H1 (cell line): Measurements from ENCODE around the gene CREBL2. TPM values are rescaled to one million over a fixed set of nuclear protein-coding genes. Genes with fewer than 3 reads are reported as not detected.

Experiments used
- CTCF ChIA-PET: fragments of 300-600 bp; sonication (Branson Sonifier 250); formaldehyde crosslinking; loops from one replicate; lab custom pipeline; 2021; ENCODE audit not compliant: partially characterized antibody; lab: Charles Lee
- POLR2A ChIA-PET: fragments of 300-600 bp; sonication (Branson Sonifier 250); formaldehyde crosslinking; loops from one replicate; lab custom pipeline; 2021; ENCODE audit warnings: inconsistent platforms; ENCODE audit not compliant: partially characterized antibody; lab: Charles Lee
- DNase-seq, 2 experiments: peaks; one replicate each; pipeline versions ENCODE4 v3.0.0 to v3.0.0-alpha.2; 2010 to 2022; ENCODE audit warnings: low spot score in 2 of 2, low read depth in 1 of 2, mixed read lengths in 1 of 2
- FAIRE-seq: peaks from 2 replicates; lab custom pipeline; 2011; peaks lifted over from hg19 to GRCh38; lab: Jason Lieb, UNC
- H2AFZ ChIP-seq: 2 replicates; pipeline ENCODE4 v1.8.1; 2012; ENCODE audit warnings: low read length, inconsistent platforms
- H2AK5ac ChIP-seq: 2 replicates; pipeline ENCODE4 v1.6.1; 2013; ENCODE audit warnings: low read depth, low read length
- H2BK120ac ChIP-seq: replicated peaks from 2 replicates; pipeline ENCODE3; 2013; ENCODE audit warnings: low read depth, low read length, inconsistent platforms
- H2BK12ac ChIP-seq: 2 replicates; pipeline ENCODE4 v1.6.1; 2013; ENCODE audit warnings: low read depth, low read length
- H2BK15ac ChIP-seq: 2 replicates; pipeline ENCODE4 v1.6.1; 2013; ENCODE audit warnings: low read length
- H2BK20ac ChIP-seq: 2 replicates; pipeline ENCODE4 v1.6.1; 2013; ENCODE audit warnings: low read length
- H2BK5ac ChIP-seq: 2 replicates; pipeline ENCODE4 v1.6.1; 2013; ENCODE audit warnings: low read depth, low read length
- H3K14ac ChIP-seq: 2 replicates; pipeline ENCODE4 v1.6.1; 2013; ENCODE audit warnings: inconsistent platforms; ENCODE audit not compliant: insufficient read length
- H3K18ac ChIP-seq: 2 replicates; pipeline ENCODE4 v1.6.1; 2013; ENCODE audit warnings: low read length; ENCODE audit errors: extremely low read depth
- H3K23ac ChIP-seq: 2 replicates; pipeline ENCODE4 v1.6.1; 2013; ENCODE audit warnings: inconsistent platforms; ENCODE audit not compliant: insufficient read length
- H3K23me2 ChIP-seq: 2 replicates; pipeline ENCODE4 v1.6.1; 2013; ENCODE audit warnings: low read depth, low read length
- H3K27ac ChIP-seq: 2 replicates; pipeline ENCODE4 v1.6.1; 2011; ENCODE audit warnings: low read depth, low read length, inconsistent platforms
- H3K27me3 ChIP-seq, 4 experiments: replicated peaks in 1 of 4; 1 replicate in 1 of 4; 2 replicates in 3 of 4; pipeline versions ENCODE4 v1.6.1 to v1.8.1; 2011 to 2013; ENCODE audit warnings: low read length in 3 of 4, mild to moderate bottlenecking in 3 of 4, inconsistent platforms in 2 of 4, mixed read lengths in 2 of 4, moderate library complexity in 1 of 4; ENCODE audit not compliant: control insufficient read depth in 3 of 4, insufficient read depth in 3 of 4; ENCODE audit errors: extremely low read depth in 1 of 4
- H3K36me3 ChIP-seq, 4 experiments: 2 replicates each; pipeline versions ENCODE4 v1.6.1 to v1.8.1; 2011 to 2013; ENCODE audit warnings: mild to moderate bottlenecking in 4 of 4, low read length in 3 of 4, moderate library complexity in 2 of 4, control low read depth in 1 of 4, inconsistent platforms in 1 of 4; ENCODE audit not compliant: insufficient read depth in 4 of 4, control insufficient read depth in 2 of 4
- H3K4ac ChIP-seq: replicated peaks from 2 replicates; pipeline ENCODE3; 2013; ENCODE audit warnings: low read length, low read depth, mixed read lengths, inconsistent platforms; ENCODE audit not compliant: insufficient read length
- H3K4me1 ChIP-seq, 4 experiments: replicated peaks in 1 of 4; 1 replicate in 1 of 4; 2 replicates in 3 of 4; pipeline versions ENCODE4 v1.6.1 to v1.8.1; 2011 to 2013; ENCODE audit warnings: low read length in 3 of 4, inconsistent platforms in 2 of 4, mixed read lengths in 1 of 4; ENCODE audit not compliant: insufficient read depth in 4 of 4, control insufficient read depth in 3 of 4
- H3K4me2 ChIP-seq, 2 experiments: 2 replicates each; pipeline versions ENCODE4 v1.6.1 to v1.8.1; 2011 to 2013; ENCODE audit warnings: low read depth in 2 of 2, low read length in 2 of 2, control low read depth in 1 of 2, inconsistent platforms in 1 of 2, mild to moderate bottlenecking in 1 of 2; ENCODE audit not compliant: insufficient read depth in 1 of 2
- H3K4me3 ChIP-seq, 4 experiments: fragments of 200-600, 300-600 bp in 1 of 4; sonication (generic), shearing (Covaris generic), sonication (Bioruptor Twin) in 1 of 4; 2 replicates each; pipeline versions ENCODE4 v1.5.1 to v1.8.1; 2011 to 2016; ENCODE audit warnings: low read length in 4 of 4, low read depth in 3 of 4, control low read depth in 2 of 4, inconsistent platforms in 2 of 4, mild to moderate bottlenecking in 2 of 4, mixed read lengths in 1 of 4, moderate library complexity in 1 of 4; ENCODE audit not compliant: insufficient read depth in 2 of 4; ENCODE audit errors: extremely low read depth in 1 of 4
- H3K56ac ChIP-seq: replicated peaks from 2 replicates; pipeline ENCODE3; 2013; ENCODE audit warnings: low read depth, mild to moderate bottlenecking, mixed read lengths, low read length, inconsistent platforms; ENCODE audit not compliant: insufficient read length
- H3K79me1 ChIP-seq: 2 replicates; pipeline ENCODE4 v1.6.1; 2013; ENCODE audit warnings: low read depth, low read length, control low read depth
- H3K79me2 ChIP-seq, 2 experiments: 2 replicates each; pipeline versions ENCODE4 v1.6.1 to v1.8.1; 2012 to 2013; ENCODE audit warnings: low read length in 2 of 2, mild to moderate bottlenecking in 2 of 2, inconsistent platforms in 1 of 2; ENCODE audit not compliant: insufficient read depth in 2 of 2, control insufficient read depth in 1 of 2
- H3K9ac ChIP-seq, 4 experiments: replicated peaks in 1 of 4; 1 replicate in 1 of 4; 2 replicates in 3 of 4; pipeline versions ENCODE4 v1.6.1 to v1.8.1; 2011 to 2013; ENCODE audit warnings: low read depth in 3 of 4, low read length in 3 of 4, control low read depth in 2 of 4, mild to moderate bottlenecking in 2 of 4, moderate library complexity in 2 of 4, inconsistent platforms in 1 of 4; ENCODE audit errors: extremely low read depth in 1 of 4
- H3K9me3 ChIP-seq, 2 experiments: 2 replicates each; pipeline versions ENCODE4 v1.6.1 to v1.8.1; 2012 to 2013; ENCODE audit warnings: mild to moderate bottlenecking in 2 of 2, moderate library complexity in 2 of 2, control low read depth in 1 of 2, inconsistent platforms in 1 of 2, low read depth in 1 of 2, low read length in 1 of 2, mixed read lengths in 1 of 2; ENCODE audit not compliant: insufficient read depth in 2 of 2
- H4K20me1 ChIP-seq, 2 experiments: replicated peaks in 1 of 2; 2 replicates each; pipeline versions ENCODE3 to v1.8.1; 2011 to 2013; ENCODE audit warnings: inconsistent platforms in 2 of 2, low read length in 2 of 2, mild to moderate bottlenecking in 1 of 2; ENCODE audit not compliant: insufficient read depth in 2 of 2, control insufficient read depth in 1 of 2
- H4K5ac ChIP-seq: 2 replicates; pipeline ENCODE4 v1.6.1; 2013; ENCODE audit warnings: low read length, low read depth, mixed read lengths, inconsistent platforms; ENCODE audit not compliant: insufficient read length
- H4K8ac ChIP-seq: 2 replicates; pipeline ENCODE4 v1.8.0; 2013; ENCODE audit warnings: mild to moderate bottlenecking, moderate library complexity, low read length, inconsistent platforms; ENCODE audit not compliant: insufficient read depth; ENCODE audit errors: extremely low read depth
- H4K91ac ChIP-seq: replicated peaks from 2 replicates; pipeline ENCODE3; 2013; ENCODE audit warnings: low read length, mixed read lengths, inconsistent platforms; ENCODE audit not compliant: insufficient read length
- ATF2 ChIP-seq: IDR thresholded peaks from 2 replicates; pipeline ENCODE4 v1.6.1; 2012; ENCODE audit warnings: low read length, inconsistent platforms
- BACH1 ChIP-seq: IDR thresholded peaks from 2 replicates; pipeline ENCODE4 v1.6.1; 2012; ENCODE audit warnings: low read length, improper control_type of control experiment
- CHD1 ChIP-seq: IDR thresholded peaks from 2 replicates; pipeline ENCODE4 v1.6.1; 2012; ENCODE audit warnings: low read depth, low read length, improper control_type of control experiment
- EGR1 ChIP-seq: IDR thresholded peaks from 2 replicates; pipeline ENCODE4 v1.6.1; 2011; ENCODE audit warnings: low read depth, low read length, borderline replicate concordance
- RNF2 ChIP-seq: fragments of 200-900, 300-1000 bp; sonication (generic); IDR thresholded peaks from 2 replicates; pipeline ENCODE4 v1.7.1; 2016; ENCODE audit warnings: borderline replicate concordance, low read depth, mild to moderate bottlenecking, antibody characterized with exemption, low read length; ENCODE audit not compliant: poor library complexity, severe bottlenecking; ENCODE audit errors: missing control alignments
- SP2 ChIP-seq: IDR thresholded peaks from 2 replicates; pipeline ENCODE4 v1.6.1; 2012; ENCODE audit warnings: mild to moderate bottlenecking, low read length, inconsistent platforms
- polyA plus RNA-seq, 7 experiments: library from polyadenylated mRNA; depleted of rRNA in 3 of 7; stranded (reverse) in 5 of 7; unstranded in 2 of 7; fragments of >200 nt in 5 of 7; fragments of 200-250 nt in 2 of 7; gene quantifications; 1 replicate in 5 of 7; 2 replicates in 1 of 7; 4 replicates in 1 of 7; pipeline versions ENCODE4 v1.2.1 to v1.2.3, GENCODE V29; 2011 to 2013; ENCODE audit warnings: missing spikeins in 2 of 7, mixed read lengths in 2 of 7
- total RNA-seq: library from RNA; stranded (reverse); fragmentation: NEBNext Ultra II Directional; extraction: Animal tissue kit (Norgen Biotek cat#: 25700); gene quantifications from 2 replicates; pipeline ENCODE4 v1.2.1, GENCODE V29; 2021

CREBL2 gene
- total and polyA plus RNA-seq, 2 of the 8 experiments (the other 6 are each of a cell fraction or from before 2014, with no cell fraction given) = 9.8 to 18.3 TPM

GRCh38 chr12:12686925-12687324 lies 75.2 kb downstream of the CREBL2 start:
- Histone ChIP-seq H2AK5ac (no peak overlapping the region), H2BK5ac (no peak overlapping the region), H3K4me3 (no peak overlapping the region), H3K56ac (no peak overlapping the region), H3K36me3 (no peaks in the 10 kb centered on the region), H3K14ac (no peak overlapping the region), H3K18ac (no peak overlapping the region), H3K23ac (no peak overlapping the region), H3K4ac (no peak overlapping the region), H3K79me2 (peaks cover 0 to 23% of the 10 kb centered on the region in 2 experiments; a peak in 2 of 4 replicates), H3K27me3 (no peaks in the 10 kb centered on the region), H3K9me3 (no peaks in the 10 kb centered on the region), H4K20me1 (peaks cover 0 to under 1% of the 10 kb centered on the region in 2 experiments), H3K4me1 (peaks cover 5 to 10% (median 7%) of the 10 kb centered on the region in 4 experiments; a peak in 6 of 7 replicates), H2AFZ (no peak overlapping the region), H3K4me2 (no peak overlapping the region), H3K23me2 (no peaks in the 10 kb centered on the region; the same call in 1 of the 2 replicates), H2BK12ac (no peak overlapping the region), H4K91ac (no peak overlapping the region), H2BK15ac (no peak overlapping the region), H2BK20ac (no peak overlapping the region), H2BK120ac (no peak overlapping the region), H4K8ac (no peak overlapping the region), H3K9ac (no peak overlapping the region), H3K79me1 (no peaks in the 10 kb centered on the region), H3K27ac (no peak overlapping the region), H4K5ac (no peak overlapping the region)
- TF ChIP-seq EGR1 (no peak), ATF2 (no peak), BACH1 (no peak), SP2 (no peak), RNF2 (no peak), CHD1 (no peak)
- CTCF ChIA-PET = interaction anchor here (1.0 kb wide), 1 partner anchor 27 kb away, joined by 4 read pairs; no protein-coding TSS in a partner anchor
- POLR2A ChIA-PET = interaction anchor here (0.6 to 1.2 kb wide), 3 partner anchors 12 to 424 kb away, joined by 3 to 4 read pairs (median 4); no protein-coding TSS in a partner anchor
- FAIRE-seq = no peak
- DNase-seq = no peak
